Measurements from ENCODE around the gene WEE1. TPM values are rescaled to one million over a fixed set of nuclear protein-coding genes. Genes with fewer than 3 reads are reported as not detected.
"Not testable (repeated sequence)": the region's sequence is repeated elsewhere in the genome, so short reads cannot be mapped to it uniquely, and the experiment has no call there.

WEE1 gene
- total RNA-seq, 2 donors from 2014 or later = 80.1 to 93.5 TPM

GRCh38 chr11:9538548-9538947 is 34.9 kb upstream of the WEE1 start:
- Mint-ChIP-seq H3K36me3 (ENCODE audit: low read depth) (no peaks in the 10 kb centered on the region), H3K9me3 (no peaks in the 10 kb centered on the region), H3K4me1 (peaks cover 13% of the 10 kb centered on the region), H3K27me3 (ENCODE audit: insufficient read depth) (no peaks in the 10 kb centered on the region), H3K27ac (no peak overlapping the region), H3K4me3 (no peak overlapping the region)
- no peaks in the 10 kb centered on the region for H3K4me1 ChIP-seq (ENCODE audit: control insufficient read depth, insufficient read depth, low read length)
- no peaks in the 10 kb centered on the region for H3K9me3 ChIP-seq (ENCODE audit: control insufficient read depth, low read length)
- no peak for TF ChIP-seq CTCF (conservative IDR thresholded peaks at IDR 0.05)
- no peak overlapping the region for H3K27ac ChIP-seq (ENCODE audit: low read depth, low read length)
- no peak overlapping the region for H3K9ac ChIP-seq (ENCODE audit: extremely low read depth, low read length, poor library complexity, severe bottlenecking)
- DNase-seq = no peak
- H3K27me3 ChIP-seq (ENCODE audit: control insufficient read depth, insufficient read depth, low read length, poor library complexity, severe bottlenecking) = no peaks in the 10 kb centered on the region
- H3K4me3 ChIP-seq (ENCODE audit: low read length) = no peak overlapping the region
- no peaks in the 10 kb centered on the region for H3K36me3 ChIP-seq (ENCODE audit: control insufficient read depth, insufficient read depth, low read length)
- 88% methylated on average over 2 of the region's 2 CpGs; no CpG with 5 or more reads in 1 of the 2 experiments for WGBS, 2 experiments (ENCODE audit: insufficient coverage in 1 of 2, insufficient read length in 1 of 2)

DNA sequence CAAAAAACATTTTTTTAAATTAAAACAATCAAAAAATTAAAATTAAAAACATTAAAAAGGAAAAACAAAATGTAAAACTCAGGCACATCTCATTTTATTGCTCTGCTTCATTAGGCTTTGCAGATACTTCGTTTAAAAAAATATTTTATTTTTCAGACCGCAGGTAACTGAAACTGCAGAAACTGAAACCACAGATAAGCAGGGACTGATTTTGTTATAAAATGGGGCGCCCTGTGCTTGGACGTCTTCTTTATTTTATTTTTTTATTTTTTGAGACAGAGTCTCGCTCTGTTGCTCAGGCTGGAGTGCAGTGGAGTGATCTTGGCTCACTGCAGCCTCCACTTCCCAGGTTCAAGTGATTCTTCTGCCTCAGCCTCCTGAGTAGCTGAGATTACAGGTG is 24.3 kb upstream of the WEE1 start:
- H3K27ac Mint-ChIP-seq; H3K36me3 ChIP-seq (ENCODE audit: control insufficient read depth, insufficient read depth, low read length); H3K9me3 ChIP-seq (ENCODE audit: control insufficient read depth, low read length); H3K27ac ChIP-seq (ENCODE audit: low read depth, low read length); H3K4me1 ChIP-seq (ENCODE audit: control insufficient read depth, insufficient read depth, low read length); H3K4me3 Mint-ChIP-seq; H3K4me3 ChIP-seq (ENCODE audit: low read length); H3K27me3 ChIP-seq (ENCODE audit: control insufficient read depth, insufficient read depth, low read length, poor library complexity, severe bottlenecking); H3K27me3 Mint-ChIP-seq (ENCODE audit: insufficient read depth); H3K9ac ChIP-seq (ENCODE audit: extremely low read depth, low read length, poor library complexity, severe bottlenecking); DNase-seq: not testable (repeated sequence)
- H3K9me3 Mint-ChIP-seq = peaks cover 19% of the 10 kb centered on the region
- 94 to 95% methylated on average over 5 of the region's 5 CpGs for WGBS, 2 experiments (ENCODE audit: insufficient coverage in 1 of 2, insufficient read length in 1 of 2)
- peaks cover 10% of the 10 kb centered on the region for H3K4me1 Mint-ChIP-seq
- H3K36me3 Mint-ChIP-seq (ENCODE audit: low read depth) = peaks cover 11% of the 10 kb centered on the region

GRCh38 chr11:9550191-9550628 is 23.3 kb upstream of the WEE1 start:
- H3K27ac Mint-ChIP-seq = peak overlapping the region; percentile 38

More at GRCh38 chr11:9550191-9550628, 23.3 kb upstream of the WEE1 start:
- H3K4me1 Mint-ChIP-seq = peaks cover 10% of the 10 kb centered on the region
- Histone ChIP-seq H3K4me3 (ENCODE audit: low read length) (peak overlapping the region; percentile 33), H3K4me1 (ENCODE audit: control insufficient read depth, insufficient read depth, low read length) (peaks cover 5% of the 10 kb centered on the region), H3K27me3 (ENCODE audit: control insufficient read depth, insufficient read depth, low read length, poor library complexity, severe bottlenecking) (no peaks in the 10 kb centered on the region), H3K9me3 (ENCODE audit: control insufficient read depth, low read length) (peaks cover 8% of the 10 kb centered on the region), H3K9ac (ENCODE audit: extremely low read depth, low read length, poor library complexity, severe bottlenecking) (no peak overlapping the region), H3K36me3 (ENCODE audit: control insufficient read depth, insufficient read depth, low read length) (no peaks in the 10 kb centered on the region), H3K27ac (ENCODE audit: low read depth, low read length) (peak overlapping the region; percentile 16)
- H3K9me3 Mint-ChIP-seq = peaks cover 13% of the 10 kb centered on the region
- DNase-seq = no peak
- WGBS, 2 experiments (ENCODE audit: insufficient coverage in 1 of 2, insufficient read length in 1 of 2) = 86 to 89% methylated on average over 2 to 8 of the region's 8 CpGs
- no peak overlapping the region for H3K4me3 Mint-ChIP-seq
- H3K36me3 Mint-ChIP-seq (ENCODE audit: low read depth) = peaks cover 11% of the 10 kb centered on the region
- no peaks in the 10 kb centered on the region for H3K27me3 Mint-ChIP-seq (ENCODE audit: insufficient read depth)
- no peak for TF ChIP-seq CTCF (conservative IDR thresholded peaks at IDR 0.05)
